Naive thymus-derived CD8-positive, alpha-beta T cell (primary cell): ENCODE results near the gene CCDC86. TPM values are rescaled to one million over a fixed set of nuclear protein-coding genes. Genes with fewer than 3 reads are reported as not detected.
"Not testable (repeated sequence)": the region's sequence is repeated elsewhere in the genome, so short reads cannot be mapped to it uniquely, and the experiment has no call there.

ENCODE experiments used
- ATAC-seq, 2 donors: fragments of 150-1000 bp; cut with Tn5 transposase in 1 of 2; sonication (Bioruptor Pico), chemical (Tn5 transposase) in 1 of 2; 1 replicate in 1 of 2; 2 replicates in 1 of 2; pipeline ENCODE4 v1.10.0; 2021; ENCODE audit warnings: mild to moderate bottlenecking in 2 of 2, moderate library complexity in 2 of 2
- POLR2A ChIA-PET: fragments of 350-600 bp; sonication (Branson Sonifier 250); formaldehyde crosslinking; loops from one replicate; lab custom pipeline; 2021; ENCODE audit warnings: antibody characterized with exemption; lab: Charles Lee
- DNase-seq, 10 donors: peaks; one replicate each; pipeline versions ENCODE4 v3.0.0 to v3.0.0-alpha.2; 2020 to 2022
- H3K27ac Mint-ChIP-seq, 10 donors: one replicate each; pipeline ENCODE4 v1.8.0; 2020 to 2022; ENCODE audit warnings: mild to moderate bottlenecking in 10 of 10, mixed read lengths in 10 of 10, moderate library complexity in 4 of 10, inconsistent platforms in 1 of 10
- H3K27me3 Mint-ChIP-seq, 5 donors: one replicate each; pipeline ENCODE4 v1.8.0; 2021 to 2022; ENCODE audit warnings: mixed read lengths in 5 of 5
- H3K36me3 Mint-ChIP-seq, 3 donors: one replicate each; pipeline ENCODE4 v1.8.0; 2020 to 2022; ENCODE audit warnings: mixed read lengths in 3 of 3, mild to moderate bottlenecking in 2 of 3, inconsistent platforms in 1 of 3
- H3K4me1 Mint-ChIP-seq, 4 donors: one replicate each; pipeline ENCODE4 v1.8.0; 2021 to 2022; ENCODE audit warnings: mixed read lengths in 4 of 4
- H3K4me3 Mint-ChIP-seq, 10 donors: one replicate each; pipeline ENCODE4 v1.8.0; 2020 to 2022; ENCODE audit warnings: mild to moderate bottlenecking in 10 of 10, mixed read lengths in 10 of 10, moderate library complexity in 6 of 10, inconsistent platforms in 1 of 10
- H3K9me3 Mint-ChIP-seq, 9 donors: one replicate each; pipeline ENCODE4 v1.8.0; 2020 to 2022; ENCODE audit warnings: mixed read lengths in 9 of 9, mild to moderate bottlenecking in 3 of 9, inconsistent platforms in 1 of 9, moderate library complexity in 1 of 9
- polyA plus RNA-seq, 3 donors: library from polyadenylated mRNA; unstranded; fragments of 300-500 nt; fragmentation: Illumina TruSeq; gene quantifications; one replicate each; pipeline ENCODE4 v1.2.3, GENCODE V29; 2021
- total RNA-seq, 8 experiments: library from RNA in 2 of 8; stranded (reverse) in 2 of 8; gene quantifications; one replicate each; pipeline ENCODE4 v1.2.3 and lab custom pipeline; 2021 to 2026

Gene CCDC86
- total and polyA plus RNA-seq, 5 experiments from 2014 or later: 10.8 to 27.1 (median 12.0) TPM

DNA sequence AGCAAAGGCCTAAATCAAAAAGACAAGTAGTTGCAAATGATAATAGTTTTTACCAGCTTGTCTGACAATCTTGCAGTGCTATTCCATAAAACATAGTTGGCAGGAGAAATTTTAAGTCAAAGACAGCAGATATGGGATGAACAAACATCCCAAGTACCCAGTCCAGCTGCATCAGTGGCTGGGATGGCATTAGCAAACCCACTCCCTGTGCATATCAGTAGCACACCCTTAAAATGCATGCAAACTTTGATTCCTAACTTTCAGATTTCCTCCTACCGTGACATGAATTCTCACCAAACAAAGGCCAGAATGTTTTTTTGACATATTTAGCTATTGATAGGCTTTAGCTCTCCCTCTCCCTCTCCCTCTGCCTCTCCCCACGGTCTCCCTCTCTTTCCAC lies 27.8 kb upstream of the CCDC86 start:
- peaks cover 1 to 23% (median 3%) of the 10 kb centered on the region in 5 donors for H3K27me3 Mint-ChIP-seq
- POLR2A ChIA-PET: no interaction called here
- ATAC-seq: no peak
- H3K4me1 Mint-ChIP-seq: peaks cover 0 to 2% (median 0%) of the 10 kb centered on the region in 4 donors
- H3K4me3 Mint-ChIP-seq: no peak overlapping the region
- peaks cover 0 to 8% (median 7%) of the 10 kb centered on the region in 3 donors for H3K36me3 Mint-ChIP-seq
- DNase-seq: no peak
- no peak overlapping the region for H3K27ac Mint-ChIP-seq
- peaks cover 0 to 17% (median 8%) of the 10 kb centered on the region in 9 donors for H3K9me3 Mint-ChIP-seq

GRCh38 chr11:60816590-60817157 lies 25.2 kb upstream of the CCDC86 start:
- Mint-ChIP-seq H3K27ac (no peak overlapping the region), H3K36me3 (peaks cover 0 to 8% (median 7%) of the 10 kb centered on the region in 3 donors), H3K9me3 (peaks cover 0 to 17% (median 8%) of the 10 kb centered on the region in 9 donors), H3K4me3 (no peak overlapping the region), H3K27me3 (peaks cover 0 to 6% (median 0%) of the 10 kb centered on the region in 5 donors), H3K4me1 (no peaks in the 10 kb centered on the region)
- POLR2A ChIA-PET: no interaction called here
- DNase-seq (no peak), ATAC-seq (no peak)

GRCh38 chr11:60818057-60818456 lies 23.9 kb upstream of the CCDC86 start:
- ATAC-seq (no peak), DNase-seq (no peak)
- POLR2A ChIA-PET: no interaction called here
- Mint-ChIP-seq H3K9me3 (peaks cover 0 to 17% (median 8%) of the 10 kb centered on the region in 9 donors), H3K27me3 (peaks cover 0 to 2% (median 0%) of the 10 kb centered on the region in 5 donors), H3K27ac (no peak overlapping the region), H3K4me3 (no peak overlapping the region), H3K36me3 (peaks cover 0 to 8% (median 7%) of the 10 kb centered on the region in 3 donors), H3K4me1 (no peaks in the 10 kb centered on the region)

DNA sequence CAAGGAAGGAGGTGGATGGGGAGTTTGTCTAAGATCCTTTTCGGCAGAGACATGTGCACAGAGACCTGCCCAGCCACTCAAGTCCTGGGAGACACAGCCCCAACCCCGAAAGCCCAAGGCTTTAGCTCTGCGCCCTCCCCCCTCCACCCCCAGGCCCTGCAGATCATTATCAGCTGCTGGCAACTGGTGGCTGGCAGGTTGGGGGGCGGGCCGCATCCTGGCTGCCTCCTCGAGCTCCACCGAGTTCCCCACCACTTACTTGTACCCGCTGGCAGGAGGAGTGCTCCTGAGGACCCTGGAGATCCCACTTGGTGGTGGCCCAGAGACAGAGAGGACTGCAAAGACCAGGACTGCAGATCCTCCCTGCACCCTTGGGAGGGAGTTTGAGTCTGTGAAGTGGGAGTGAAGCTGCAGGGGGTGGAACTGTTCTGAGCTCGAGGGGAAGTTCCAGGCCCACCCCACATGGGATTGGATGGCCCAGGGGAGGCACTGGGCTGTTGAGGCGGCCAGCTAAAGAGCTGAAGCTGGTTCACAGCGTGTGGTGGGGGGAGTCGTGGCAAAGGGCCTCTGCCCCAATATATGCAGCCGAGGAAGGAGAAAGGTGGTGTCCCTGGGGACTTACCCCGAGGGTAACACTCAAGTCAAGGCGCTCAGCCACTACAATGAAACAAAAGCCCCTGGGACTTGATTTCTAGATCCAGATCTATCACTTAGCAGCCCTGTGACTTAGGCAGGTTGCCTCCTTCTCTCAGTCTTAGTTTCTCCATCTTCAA lies 19.9 kb upstream of the CCDC86 start:
- Mint-ChIP-seq H3K4me3 (no peak overlapping the region), H3K27me3 (peaks cover 0 to 2% (median 0%) of the 10 kb centered on the region in 5 donors), H3K36me3 (peaks cover 0 to under 1% (median 0%) of the 10 kb centered on the region in 3 donors), H3K27ac (peak overlapping the region in 2 of 10 donors; percentile 25 to 41), H3K4me1 (no peaks in the 10 kb centered on the region), H3K9me3 (peaks cover 0 to 6% (median 3%) of the 10 kb centered on the region in 9 donors)
- DNase-seq: no peak
- ATAC-seq: peak in 1 of 2 donors; percentile 22
- POLR2A ChIA-PET: no interaction called here

GRCh38 chr11:60823745-60824306 lies 18.1 kb upstream of the CCDC86 start:
- H3K27me3 Mint-ChIP-seq, H3K9me3 Mint-ChIP-seq, ATAC-seq, H3K4me1 Mint-ChIP-seq, H3K4me3 Mint-ChIP-seq, H3K27ac Mint-ChIP-seq, DNase-seq, POLR2A ChIA-PET, H3K36me3 Mint-ChIP-seq: not testable (repeated sequence)

DNA sequence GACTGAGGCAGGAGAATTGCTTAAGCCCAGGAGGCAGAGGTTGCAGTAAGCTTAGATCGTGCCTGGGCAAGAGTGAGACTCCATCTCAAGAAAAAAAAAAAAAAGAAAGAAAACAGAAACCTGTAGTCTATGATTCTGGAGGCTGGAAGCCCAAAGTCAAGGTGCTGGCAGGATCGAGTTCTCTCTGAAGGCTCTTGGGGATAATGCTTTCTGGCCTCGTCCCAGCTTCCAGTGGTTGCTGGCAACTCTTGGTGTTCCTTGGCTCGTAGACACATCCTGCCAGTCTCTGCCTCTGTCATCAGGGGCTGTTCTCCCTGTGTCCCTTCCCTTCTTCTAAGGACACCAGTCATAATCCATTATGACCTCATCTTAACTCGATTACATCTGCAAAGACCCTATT lies 16.8 kb upstream of the CCDC86 start:
- no peak for ATAC-seq
- H3K27me3 Mint-ChIP-seq: no peaks in the 10 kb centered on the region
- H3K4me3 Mint-ChIP-seq: no peak overlapping the region
- no peaks in the 10 kb centered on the region for H3K9me3 Mint-ChIP-seq
- H3K36me3 Mint-ChIP-seq: no peaks in the 10 kb centered on the region
- POLR2A ChIA-PET: no interaction called here
- no peak for DNase-seq
- no peak overlapping the region for H3K27ac Mint-ChIP-seq
- H3K4me1 Mint-ChIP-seq: no peaks in the 10 kb centered on the region

DNA sequence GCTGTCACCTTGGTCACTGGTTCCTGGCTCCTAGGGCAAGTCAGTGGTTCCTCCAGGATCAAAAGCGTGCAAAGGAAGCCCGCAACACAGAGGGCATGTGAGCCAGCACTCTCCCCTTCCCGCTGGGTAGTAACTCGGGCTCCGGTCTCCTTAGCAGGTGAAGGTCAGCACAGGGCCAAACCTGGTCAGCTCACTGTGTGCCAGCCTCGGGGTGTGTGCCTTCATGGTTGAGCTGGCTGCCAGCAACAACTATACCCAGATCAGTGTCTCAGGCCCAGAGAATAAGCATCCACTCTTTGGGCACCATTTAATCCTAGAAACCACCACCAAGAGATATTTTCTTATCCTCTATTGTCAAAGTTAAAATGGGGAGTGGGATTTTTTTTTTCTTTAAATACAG lies 16.1 kb upstream of the CCDC86 start:
- DNase-seq: no peak
- Mint-ChIP-seq H3K9me3 (no peaks in the 10 kb centered on the region), H3K27me3 (no peaks in the 10 kb centered on the region), H3K27ac (no peak overlapping the region), H3K4me3 (no peak overlapping the region), H3K36me3 (no peaks in the 10 kb centered on the region), H3K4me1 (peaks cover 0 to 2% (median 0%) of the 10 kb centered on the region in 4 donors)
- POLR2A ChIA-PET: interaction anchor here (0.7 kb wide), 1 partner anchor 37 kb away, joined by 3 read pairs; no protein-coding TSS in a partner anchor
- no peak for ATAC-seq

GRCh38 chr11:60830478-60831142 lies 11.3 kb upstream of the CCDC86 start:
- peaks cover 0 to 9% (median 4%) of the 10 kb centered on the region in 4 donors for H3K4me1 Mint-ChIP-seq
- H3K27ac Mint-ChIP-seq: peak overlapping the region in 3 of 10 donors; percentile 73 to 87 (median 81)
- no peaks in the 10 kb centered on the region for H3K9me3 Mint-ChIP-seq
- H3K27me3 Mint-ChIP-seq: peaks cover 0 to 2% (median 0%) of the 10 kb centered on the region in 5 donors
- peak overlapping the region in 3 of 10 donors; percentile 70 to 77 (median 75) for H3K4me3 Mint-ChIP-seq
- ATAC-seq (no peak), DNase-seq (no peak)
- POLR2A ChIA-PET: interaction anchor here (0.6 to 2.4 kb wide), 4 partner anchors 57 to 246 kb away, joined by 3 to 11 read pairs (median 6); no protein-coding TSS in a partner anchor
- no peaks in the 10 kb centered on the region for H3K36me3 Mint-ChIP-seq

DNA sequence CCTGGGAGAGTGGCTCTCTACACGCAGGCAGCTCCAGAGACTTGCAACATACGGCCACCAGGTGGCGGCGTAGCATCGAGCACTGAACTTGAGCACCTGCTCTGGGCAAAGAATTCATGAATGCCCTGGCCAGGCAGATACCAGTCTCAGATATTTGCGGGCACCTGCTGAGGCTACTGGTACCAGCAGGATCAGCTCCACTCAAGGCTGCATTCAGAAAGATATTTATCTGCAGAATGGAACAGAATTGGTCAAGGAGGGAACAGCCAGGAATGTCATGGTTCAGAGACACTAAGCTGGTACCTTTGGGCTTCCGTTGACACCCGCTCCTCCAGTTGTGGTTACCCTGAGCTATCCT lies 10.8 kb upstream of the CCDC86 start:
- peak; percentile 66 to 91 (median 75) for DNase-seq
- Mint-ChIP-seq H3K4me3 (peak overlapping the region in 3 of 10 donors; percentile 70 to 77 (median 75)), H3K9me3 (no peaks in the 10 kb centered on the region), H3K27ac (peak overlapping the region in 3 of 10 donors; percentile 73 to 87 (median 81)), H3K4me1 (peaks cover 0 to 13% (median 4%) of the 10 kb centered on the region in 4 donors), H3K36me3 (no peaks in the 10 kb centered on the region), H3K27me3 (peaks cover 0 to 2% (median 0%) of the 10 kb centered on the region in 5 donors)
- POLR2A ChIA-PET: interaction anchor here (0.6 to 2.4 kb wide), 4 partner anchors 57 to 246 kb away, joined by 3 to 11 read pairs (median 6); no protein-coding TSS in a partner anchor
- ATAC-seq: peak; percentile 84 to 95

DNA sequence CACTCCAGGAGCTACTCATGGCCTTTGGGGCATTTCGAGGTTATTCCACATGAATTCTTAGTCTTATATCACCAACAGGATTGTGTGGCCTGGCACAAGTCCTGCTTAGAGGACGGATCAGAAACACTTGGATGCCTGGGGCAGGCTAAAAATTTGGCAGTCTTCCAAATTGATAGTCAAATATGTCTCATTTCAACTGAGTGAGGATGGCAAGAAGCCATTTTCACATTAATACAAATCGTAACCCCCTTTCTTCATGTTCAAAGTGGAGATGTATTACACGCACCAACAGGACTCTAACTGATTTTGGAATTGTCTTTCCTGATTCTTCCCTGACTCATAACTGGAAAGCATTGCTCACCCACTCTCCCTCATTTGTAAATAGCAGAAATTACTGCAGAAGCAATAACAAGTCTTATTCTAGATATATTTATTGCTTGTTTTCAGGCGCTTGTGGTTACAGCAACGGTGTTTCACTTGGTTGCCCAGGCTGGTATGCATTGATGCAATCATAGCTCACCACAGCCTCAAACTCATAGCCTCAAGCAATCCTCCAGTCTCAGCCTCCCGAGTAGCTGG lies 10.3 kb upstream of the CCDC86 start:
- no peak for ATAC-seq
- H3K36me3 Mint-ChIP-seq: no peaks in the 10 kb centered on the region
- H3K27me3 Mint-ChIP-seq: peaks cover 0 to 2% (median 0%) of the 10 kb centered on the region in 5 donors
- DNase-seq: no peak
- POLR2A ChIA-PET: interaction anchor here (0.6 to 2.4 kb wide), 4 partner anchors 56 to 245 kb away, joined by 3 to 11 read pairs (median 6); no protein-coding TSS in a partner anchor
- H3K9me3 Mint-ChIP-seq: no peaks in the 10 kb centered on the region
- H3K4me3 Mint-ChIP-seq: no peak overlapping the region
- peak overlapping the region in 1 of 10 donors; percentile 54 for H3K27ac Mint-ChIP-seq
- H3K4me1 Mint-ChIP-seq: peaks cover 0 to 13% (median 4%) of the 10 kb centered on the region in 4 donors

DNA sequence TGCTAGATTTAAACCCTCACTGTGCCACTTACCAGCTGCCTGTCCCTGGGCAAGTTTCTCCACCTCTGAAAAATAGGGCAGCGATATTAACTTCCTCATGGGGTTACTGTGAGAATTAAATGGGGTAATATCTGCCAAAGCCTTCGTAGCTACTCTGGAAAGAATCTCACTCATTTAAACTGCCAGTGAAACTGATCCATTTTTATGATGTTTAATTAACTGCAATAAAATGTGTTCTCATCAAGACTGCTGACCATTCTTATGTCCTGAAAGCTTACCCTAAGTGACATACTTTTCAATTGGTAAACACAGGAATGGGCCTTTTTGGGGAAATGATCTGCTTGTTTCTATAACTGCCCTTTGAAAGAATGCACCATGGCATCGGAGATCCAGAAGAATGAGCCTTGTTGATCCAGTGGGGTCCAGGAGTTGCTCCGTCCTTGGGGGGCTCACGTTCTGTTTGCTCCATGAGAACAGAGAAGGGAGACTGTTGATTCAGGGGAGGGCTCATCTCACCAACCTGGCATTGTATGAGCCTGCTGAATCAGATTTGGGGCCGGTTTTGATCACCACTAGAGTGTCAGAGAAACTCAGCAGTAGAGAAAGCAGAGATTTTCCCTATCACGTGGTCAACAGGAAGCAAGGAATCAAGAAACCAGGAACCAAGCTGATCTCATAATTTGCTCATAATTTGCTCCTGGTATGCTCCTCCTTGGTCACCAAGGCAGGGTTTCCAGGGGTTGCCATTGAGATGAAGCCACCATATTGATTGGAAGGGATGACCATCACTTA lies 7.0 kb upstream of the CCDC86 start:
- DNase-seq: no peak
- no peaks in the 10 kb centered on the region for H3K36me3 Mint-ChIP-seq
- H3K4me1 Mint-ChIP-seq: peaks cover 0 to 17% (median 4%) of the 10 kb centered on the region in 4 donors
- H3K4me3 Mint-ChIP-seq: no peak overlapping the region
- H3K27me3 Mint-ChIP-seq: peaks cover 0 to 2% (median 0%) of the 10 kb centered on the region in 5 donors
- H3K9me3 Mint-ChIP-seq: no peaks in the 10 kb centered on the region
- peak overlapping the region in 3 of 10 donors; percentile 5 to 45 (median 12) for H3K27ac Mint-ChIP-seq
- no peak for ATAC-seq
- POLR2A ChIA-PET: no interaction called here
